WTC11 (cell line): Measurements from ENCODE around the gene TANC1. TPM values are rescaled to one million over a fixed set of nuclear protein-coding genes. Genes with fewer than 3 reads are reported as not detected.

Experiments used
- ATAC-seq: fragments of 200-7000 bp; cut with Tn5 transposase; 2 replicates; pipeline ENCODE4 v1.10.0; 2021; ENCODE audit warnings: mild to moderate bottlenecking, moderate library complexity
- CTCF ChIA-PET: fragments of 300-600 bp; sonication (Branson Sonifier 250); formaldehyde crosslinking; loops from one replicate; lab custom pipeline; 2021; ENCODE audit warnings: antibody characterized with exemption; lab: Charles Lee
- POLR2A ChIA-PET: fragments of 350-600 bp; sonication (Branson Sonifier 250); formaldehyde crosslinking; loops from one replicate; lab custom pipeline; 2021; ENCODE audit warnings: antibody characterized with exemption; lab: Charles Lee
- DNase-seq: peaks from one replicate; pipeline ENCODE4 v3.0.0; 2021; ENCODE audit warnings: low spot score
- H3K27ac Mint-ChIP-seq: 2 replicates; pipeline ENCODE4 v1.8.0; 2021; ENCODE audit warnings: mixed read lengths
- H3K27me3 Mint-ChIP-seq: 2 replicates; pipeline ENCODE4 v1.8.0; 2021; ENCODE audit warnings: low read depth, mild to moderate bottlenecking, moderate library complexity, mixed read lengths
- H3K36me3 Mint-ChIP-seq: 2 replicates; pipeline ENCODE4 v1.8.0; 2021; ENCODE audit warnings: mixed read lengths
- H3K4me1 Mint-ChIP-seq: 2 replicates; pipeline ENCODE4 v1.8.0; 2022; ENCODE audit warnings: mixed read lengths
- H3K4me3 Mint-ChIP-seq: 2 replicates; pipeline ENCODE4 v1.8.0; 2021; ENCODE audit warnings: mild to moderate bottlenecking, moderate library complexity, mixed read lengths
- H3K9me3 Mint-ChIP-seq: 2 replicates; pipeline ENCODE4 v1.8.0; 2021; ENCODE audit warnings: mixed read lengths
- CBFB ChIP-seq: sonication (generic); formaldehyde crosslinking; IDR thresholded peaks from 2 replicates; pipeline ENCODE4 v1.8.1; 2022; ENCODE audit warnings: mild to moderate bottlenecking, low read depth, missing genetic modification reagents
- CREB1 ChIP-seq: sonication (generic); formaldehyde crosslinking; IDR thresholded peaks from 2 replicates; pipeline ENCODE4 v1.8.0; 2023; ENCODE audit warnings: mild to moderate bottlenecking, missing genetic modification reagents
- E2F4 ChIP-seq: sonication (generic); formaldehyde crosslinking; IDR thresholded peaks from 2 replicates; pipeline ENCODE4 v1.8.1; 2022; ENCODE audit warnings: low read depth, mild to moderate bottlenecking, moderate library complexity, missing genetic modification reagents, borderline replicate concordance
- ERG ChIP-seq: fragments of 250-450 bp; sonication (Bioruptor Pico); IDR thresholded peaks from 2 replicates; pipeline ENCODE4 v1.8.0; 2021; ENCODE audit warnings: mild to moderate bottlenecking
- FOXJ3 ChIP-seq: sonication (generic); formaldehyde crosslinking; IDR thresholded peaks from 2 replicates; pipeline ENCODE4 v1.9.0; 2021; ENCODE audit warnings: missing genetic modification reagents, mild to moderate bottlenecking, borderline replicate concordance
- FOXP1 ChIP-seq: sonication (generic); formaldehyde crosslinking; IDR thresholded peaks from 2 replicates; pipeline ENCODE4 v1.8.0; 2022; ENCODE audit warnings: missing genetic modification reagents, mild to moderate bottlenecking, moderate library complexity, borderline replicate concordance
- GRHL2 ChIP-seq: fragments of 250-450 bp; sonication (Bioruptor Pico); IDR thresholded peaks from 2 replicates; pipeline ENCODE4 v1.8.0; 2022; ENCODE audit warnings: mild to moderate bottlenecking, moderate library complexity; ENCODE audit not compliant: insufficient replicate concordance, severe bottlenecking
- OVOL2 ChIP-seq: fragments of 250-450 bp; sonication (Bioruptor Pico); IDR thresholded peaks from 2 replicates; pipeline ENCODE4 v1.9.0; 2021; ENCODE audit warnings: mild to moderate bottlenecking, borderline replicate concordance
- PRRX2 ChIP-seq: fragments of 250-450 bp; sonication (Bioruptor Pico); IDR thresholded peaks from 2 replicates; pipeline ENCODE4 v1.8.0; 2021; ENCODE audit warnings: mild to moderate bottlenecking
- SMAD4 ChIP-seq: sonication (generic); formaldehyde crosslinking; IDR thresholded peaks from 2 replicates; pipeline ENCODE4 v1.8.0; 2022; ENCODE audit warnings: mild to moderate bottlenecking, missing genetic modification reagents
- TCF7 ChIP-seq: sonication (generic); formaldehyde crosslinking; IDR thresholded peaks from 2 replicates; pipeline ENCODE4 v1.8.0; 2022; ENCODE audit warnings: mild to moderate bottlenecking, low read depth, missing genetic modification reagents, moderate library complexity
- TEAD1 ChIP-seq: sonication (generic); formaldehyde crosslinking; IDR thresholded peaks from 2 replicates; pipeline ENCODE4 v1.8.0; 2022; ENCODE audit warnings: mild to moderate bottlenecking, missing genetic modification reagents
- TP53 ChIP-seq: sonication (generic); formaldehyde crosslinking; IDR thresholded peaks from 2 replicates; pipeline ENCODE4 v1.8.1; 2023; ENCODE audit warnings: mild to moderate bottlenecking, missing genetic modification reagents
- ZNF138 ChIP-seq: sonication (generic); formaldehyde crosslinking; conservative IDR thresholded peaks from 2 replicates; pipeline ENCODE4 v1.8.1; 2022; ENCODE audit warnings: mild to moderate bottlenecking, moderate library complexity, missing genetic modification reagents
- ZNF281 ChIP-seq: sonication (generic); formaldehyde crosslinking; IDR thresholded peaks from 2 replicates; pipeline ENCODE4 v1.8.0; 2023; ENCODE audit warnings: mild to moderate bottlenecking, missing genetic modification reagents
- ZNF512 ChIP-seq: sonication (generic); formaldehyde crosslinking; IDR thresholded peaks from 2 replicates; pipeline ENCODE4 v1.8.1; 2022; ENCODE audit warnings: missing genetic modification reagents, borderline replicate concordance
- total RNA-seq: library from RNA; stranded (reverse); gene quantifications from 3 replicates; pipeline ENCODE4 v1.2.3, GENCODE V29; 2021

The TANC1 gene
- total RNA-seq, 1 experiment from 2014 or later, result 11.6 TPM

GRCh38 chr2:158936978-158937377 is 31.5 kb upstream of the TANC1 start:
- H3K36me3 Mint-ChIP-seq, result no peaks in the 10 kb centered on the region
- H3K4me1 Mint-ChIP-seq, result peaks cover 15% of the 10 kb centered on the region
- no peak overlapping the region for H3K27ac Mint-ChIP-seq
- H3K9me3 Mint-ChIP-seq, result peaks cover 7% of the 10 kb centered on the region
- TF ChIP-seq ZNF281 (CRISPR knock-in tag) (no peak), PRRX2 (CRISPR knock-in tag) (no peak), OVOL2 (CRISPR knock-in tag) (no peak)
- no peak for DNase-seq
- no peak overlapping the region for H3K4me3 Mint-ChIP-seq
- no peak for ATAC-seq
- ChIA-PET POLR2A (no interaction called here), CTCF (no interaction called here)
- H3K27me3 Mint-ChIP-seq, result peaks cover 11% of the 10 kb centered on the region

GRCh38 chr2:158940356-158940755 is 28.1 kb upstream of the TANC1 start:
- H3K4me3 Mint-ChIP-seq, result no peak overlapping the region
- TF ChIP-seq FOXP1 (no peak), ERG (CRISPR knock-in tag) (no peak), TP53 (CRISPR knock-in tag) (no peak), TEAD1 (CRISPR knock-in tag) (no peak), SMAD4 (CRISPR knock-in tag) (no peak), ZNF512 (CRISPR knock-in tag) (no peak), CBFB (CRISPR knock-in tag) (no peak), GRHL2 (CRISPR knock-in tag) (no peak), CREB1 (CRISPR knock-in tag) (no peak)
- CTCF ChIA-PET, result interaction anchor here (1.4 kb wide), 1 partner anchor 178 kb away, joined by 3 read pairs; no protein-coding TSS in a partner anchor

GRCh38 chr2:158943973-158944372 is 24.5 kb upstream of the TANC1 start:
- no peaks in the 10 kb centered on the region for H3K4me1 Mint-ChIP-seq
- TF ChIP-seq FOXJ3 (CRISPR knock-in tag) (no peak), E2F4 (CRISPR knock-in tag) (no peak), TCF7 (CRISPR knock-in tag) (no peak), ZNF138 (no peak)
- TF ChIP-seq, all 79 proteins: peak for 0
- H3K36me3 Mint-ChIP-seq, result no peaks in the 10 kb centered on the region
- H3K9me3 Mint-ChIP-seq, result peaks cover 3% of the 10 kb centered on the region; the same call in 1 of the 2 replicates
- ATAC-seq, result no peak
- DNase-seq, result no peak
- no peaks in the 10 kb centered on the region for H3K27me3 Mint-ChIP-seq
- no peak overlapping the region for H3K27ac Mint-ChIP-seq
- no peak overlapping the region for H3K4me3 Mint-ChIP-seq
- CTCF ChIA-PET, result no interaction called here
- POLR2A ChIA-PET, result no interaction called here

More at GRCh38 chr2:158940356-158940755, 28.1 kb upstream of the TANC1 start:
- POLR2A ChIA-PET, result interaction anchor here (0.7 kb wide), 1 partner anchor 22 kb away, joined by 3 read pairs; no protein-coding TSS in a partner anchor
- H3K27ac Mint-ChIP-seq, result no peak overlapping the region
- H3K36me3 Mint-ChIP-seq, result no peaks in the 10 kb centered on the region
- H3K27me3 Mint-ChIP-seq, result peaks cover 6% of the 10 kb centered on the region
- peaks cover 7% of the 10 kb centered on the region for H3K9me3 Mint-ChIP-seq
- ATAC-seq (no peak), DNase-seq (no peak)
- H3K4me1 Mint-ChIP-seq, result peaks cover 7% of the 10 kb centered on the region
